Right hindlimb (tissue), 1 donor: ENCODE data around the gene FASTK.

Experiments used
- DNase-seq: peaks from one replicate; pipeline ENCODE4 v3.0.0-alpha.2; 2018

FASTK gene

DNA sequence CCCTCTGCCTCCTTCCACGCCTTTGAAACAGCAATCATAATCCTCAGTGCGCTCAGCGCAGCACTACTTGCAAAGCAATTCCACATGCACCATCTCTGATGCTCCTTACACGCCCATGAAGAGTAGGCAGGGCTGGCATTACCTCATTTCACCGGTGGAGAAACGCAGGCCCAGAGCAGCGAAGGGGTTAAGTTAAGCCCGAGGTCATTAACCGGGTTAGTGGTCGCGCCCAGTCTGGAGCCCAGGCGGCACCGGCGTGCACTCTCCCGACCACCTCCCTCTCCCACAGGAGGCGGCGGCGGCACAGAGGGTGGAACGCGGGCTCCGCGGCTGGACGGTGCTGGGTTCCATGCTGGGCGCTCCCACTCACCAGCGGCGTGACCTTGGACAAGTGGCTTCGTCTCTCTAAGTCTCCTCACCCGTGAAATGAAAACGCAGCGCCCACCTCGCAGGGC is 515 bp downstream of the FASTK start:
- DNase-seq = no peak

DNA sequence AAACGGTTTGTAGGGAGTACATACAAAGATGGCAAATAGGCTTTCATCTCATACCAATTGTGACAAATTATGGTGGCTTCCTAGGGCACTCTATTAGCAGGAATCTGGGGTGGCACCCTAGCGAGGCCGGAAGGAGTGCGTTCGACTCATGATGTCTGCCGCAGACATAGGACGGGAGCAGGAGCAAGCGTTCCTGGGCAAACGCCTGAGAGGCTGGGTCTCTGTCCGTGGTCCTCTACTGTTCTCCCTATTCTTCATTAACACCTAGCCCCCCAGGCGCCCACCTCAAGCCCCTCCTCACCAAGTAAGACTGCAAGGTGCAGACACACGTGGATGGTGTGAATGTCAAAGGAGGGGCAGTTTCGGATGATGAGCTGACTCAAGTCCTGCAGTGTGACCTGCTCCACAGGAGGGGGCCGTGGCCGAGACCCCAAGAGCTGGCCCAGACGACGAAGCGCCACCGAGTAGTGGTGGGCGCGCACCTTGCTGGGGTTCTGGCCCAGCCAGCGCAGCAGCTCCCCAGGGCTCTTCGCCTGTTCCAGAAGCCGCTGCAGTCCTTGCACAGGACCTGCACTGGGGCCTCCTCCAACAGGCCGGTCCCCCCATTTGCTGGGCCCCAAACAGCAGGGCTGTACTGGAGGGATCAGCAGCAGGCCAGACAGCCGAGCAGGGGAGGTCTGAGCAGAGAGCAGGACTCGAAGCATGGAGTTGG is 1.3 kb downstream of the FASTK start:
- DNase-seq = no peak

DNA sequence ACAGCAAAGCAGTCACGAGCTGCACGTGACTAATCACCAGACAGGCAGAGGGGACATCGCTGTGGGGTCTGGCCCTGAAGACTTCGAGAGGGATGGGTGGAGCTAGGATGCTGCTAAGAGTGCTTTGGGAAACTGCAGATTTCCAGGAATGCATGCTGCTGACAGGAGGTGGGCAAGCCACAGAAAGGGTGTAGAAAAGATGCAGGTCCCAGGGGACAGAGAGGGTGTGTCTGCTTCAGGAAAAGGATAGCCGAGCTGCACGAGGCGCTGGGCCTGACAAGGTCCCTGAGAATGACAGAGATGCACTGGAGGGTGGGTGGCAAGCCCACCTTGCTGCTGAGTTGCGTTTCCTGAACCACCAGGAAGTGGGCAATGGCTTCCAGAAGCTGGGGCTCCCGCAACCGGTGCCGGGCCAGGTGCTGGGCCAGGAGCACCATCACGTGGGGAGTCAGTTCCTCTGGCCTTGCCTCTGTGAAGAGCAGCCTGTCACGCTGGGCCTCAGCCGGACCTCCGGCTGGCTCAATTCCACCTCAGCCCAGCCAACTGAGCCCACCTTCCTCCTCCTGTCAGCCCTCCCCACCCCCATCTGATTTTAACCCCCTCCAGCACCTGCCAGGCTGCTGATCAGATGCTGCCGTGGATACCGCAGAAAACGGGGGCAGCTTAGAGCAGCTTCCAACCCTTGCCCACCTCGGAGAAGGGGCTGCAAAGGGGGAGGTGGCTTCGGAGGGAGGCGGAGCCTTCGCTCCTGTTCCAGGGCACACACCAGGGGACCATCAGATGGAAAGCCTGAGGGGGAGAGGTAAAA is 2.2 kb downstream of the FASTK start:
- DNase-seq = no peak

DNA sequence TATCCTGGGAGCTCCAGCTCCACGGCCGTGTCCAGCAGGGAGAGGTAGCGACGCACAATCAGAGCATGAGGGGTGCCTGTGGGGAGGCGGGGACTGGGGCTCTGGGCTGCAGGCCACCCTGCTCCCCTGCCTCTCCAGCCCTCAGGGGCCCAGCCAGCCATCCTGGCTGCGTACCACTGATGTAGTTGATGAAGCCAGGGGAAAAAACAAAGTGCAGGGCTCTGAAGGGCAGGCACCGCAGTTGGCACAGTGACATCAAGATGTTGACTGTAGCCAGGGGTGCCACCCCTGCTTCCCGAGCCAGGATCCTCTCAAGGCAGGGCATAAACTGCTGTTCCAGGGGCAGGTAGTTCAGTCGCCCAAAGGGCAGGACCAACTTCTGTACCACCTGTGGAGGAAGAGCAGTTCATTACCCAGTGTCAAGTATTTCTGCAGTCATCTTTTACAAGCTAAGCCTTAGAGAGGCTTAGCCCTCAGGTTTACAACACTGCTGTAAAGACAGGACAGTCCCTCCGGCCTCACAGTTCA is 2.8 kb downstream of the FASTK start:
- no peak for DNase-seq

GRCh38 chr7:151076863-151077704 is 3.5 kb downstream of the FASTK start:
- DNase-seq = no peak

GRCh38 chr7:151075978-151076426 is 4.6 kb downstream of the FASTK start:
- DNase-seq = no peak

DNA sequence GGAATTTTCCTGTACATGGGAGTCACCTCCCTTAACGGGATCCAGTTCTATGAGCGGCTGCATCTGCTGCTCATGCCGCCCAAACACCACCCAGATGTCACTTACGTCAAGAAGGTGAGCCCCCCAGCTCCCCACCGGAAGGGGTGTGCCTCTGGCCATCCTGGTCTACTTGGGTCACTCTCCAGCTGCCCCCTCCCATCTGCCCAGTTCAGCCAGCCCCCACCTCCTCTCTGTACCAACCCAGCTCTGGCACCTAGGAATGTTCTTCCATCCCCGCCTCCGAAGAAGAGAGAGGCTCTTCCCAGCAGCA is 5.0 kb downstream of the FASTK start:
- DNase-seq = no peak

DNA sequence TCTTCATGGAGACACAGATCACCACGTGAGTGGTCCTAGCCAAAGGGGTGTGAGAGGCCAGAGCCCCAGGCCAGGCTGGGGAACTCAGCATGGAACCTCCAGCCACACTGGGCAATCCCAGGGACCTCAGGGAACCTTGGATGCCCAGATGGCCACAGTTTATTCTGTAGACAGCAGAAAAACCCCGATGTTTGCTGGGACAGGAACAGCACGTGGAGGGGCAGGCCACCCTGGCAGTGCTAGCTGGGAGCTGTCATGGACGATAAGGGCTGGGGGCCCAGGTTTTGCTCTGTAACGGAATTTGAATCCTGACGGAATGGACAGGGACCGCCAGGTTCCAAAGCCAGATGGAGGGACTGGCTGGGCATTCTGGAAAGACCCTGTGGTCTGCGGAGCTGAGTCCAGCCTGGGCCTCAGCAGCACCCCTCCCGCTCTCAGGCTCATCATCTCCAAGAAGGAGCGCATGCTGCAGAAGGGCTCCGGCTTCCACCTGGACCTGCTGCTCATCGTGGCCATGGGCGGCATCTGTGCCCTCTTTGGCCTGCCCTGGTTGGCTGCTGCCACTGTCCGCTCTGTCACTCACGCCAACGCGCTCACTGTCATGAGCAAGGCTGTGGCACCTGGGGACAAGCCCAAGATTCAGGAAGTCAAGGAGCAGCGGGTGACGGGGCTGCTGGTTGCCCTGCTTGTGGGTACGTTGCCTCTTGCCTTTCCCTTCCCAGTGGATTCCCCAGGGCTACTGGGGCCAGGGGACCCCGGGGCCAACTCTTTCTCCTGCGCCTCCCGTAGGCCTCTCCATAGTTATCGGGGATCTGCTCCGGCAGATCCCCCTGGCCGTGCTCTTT is 5.6 kb downstream of the FASTK start:
- DNase-seq = no peak

DNA sequence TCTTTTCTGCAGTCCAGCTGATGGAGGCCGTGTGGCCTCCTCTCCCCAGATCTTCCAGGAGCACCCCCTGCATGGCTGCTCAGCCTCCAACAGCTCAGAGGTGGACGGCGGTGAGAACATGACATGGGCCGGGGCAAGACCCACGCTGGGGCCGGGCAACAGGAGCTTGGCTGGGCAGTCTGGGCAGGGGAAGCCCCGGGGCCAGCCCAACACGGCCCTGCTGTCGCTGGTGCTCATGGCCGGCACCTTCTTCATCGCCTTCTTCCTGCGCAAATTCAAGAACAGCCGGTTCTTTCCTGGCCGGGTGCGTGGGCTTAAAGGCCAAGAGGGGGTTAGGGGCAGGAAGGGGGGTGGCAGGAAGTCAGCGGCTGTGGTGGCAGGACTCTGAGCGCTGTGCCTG is 6.6 kb downstream of the FASTK start:
- DNase-seq = no peak

GRCh38 chr7:151071032-151071866 is 9.4 kb downstream of the FASTK start:
- no peak for DNase-seq

DNA sequence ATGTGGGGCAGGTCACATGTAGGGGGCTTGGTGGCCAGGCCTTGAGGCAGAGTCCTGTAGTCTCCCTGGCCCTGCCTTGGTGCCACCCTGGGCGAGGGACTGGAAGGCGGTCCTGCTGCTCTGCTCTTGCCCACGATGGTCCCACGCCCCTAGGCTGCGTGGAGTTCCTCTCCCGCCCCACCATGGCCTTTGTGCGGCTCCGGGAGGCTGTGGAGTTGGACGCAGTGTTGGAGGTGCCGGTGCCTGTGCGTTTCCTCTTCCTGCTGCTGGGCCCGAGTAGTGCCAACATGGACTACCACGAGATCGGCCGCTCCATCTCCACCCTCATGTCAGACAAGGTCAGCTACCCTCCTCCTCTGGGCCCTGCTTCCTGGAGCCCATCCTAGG is 10.0 kb downstream of the FASTK start:
- DNase-seq = no peak

GRCh38 chr7:151069841-151070573 is 10.6 kb downstream of the FASTK start:
- no peak for DNase-seq

DNA sequence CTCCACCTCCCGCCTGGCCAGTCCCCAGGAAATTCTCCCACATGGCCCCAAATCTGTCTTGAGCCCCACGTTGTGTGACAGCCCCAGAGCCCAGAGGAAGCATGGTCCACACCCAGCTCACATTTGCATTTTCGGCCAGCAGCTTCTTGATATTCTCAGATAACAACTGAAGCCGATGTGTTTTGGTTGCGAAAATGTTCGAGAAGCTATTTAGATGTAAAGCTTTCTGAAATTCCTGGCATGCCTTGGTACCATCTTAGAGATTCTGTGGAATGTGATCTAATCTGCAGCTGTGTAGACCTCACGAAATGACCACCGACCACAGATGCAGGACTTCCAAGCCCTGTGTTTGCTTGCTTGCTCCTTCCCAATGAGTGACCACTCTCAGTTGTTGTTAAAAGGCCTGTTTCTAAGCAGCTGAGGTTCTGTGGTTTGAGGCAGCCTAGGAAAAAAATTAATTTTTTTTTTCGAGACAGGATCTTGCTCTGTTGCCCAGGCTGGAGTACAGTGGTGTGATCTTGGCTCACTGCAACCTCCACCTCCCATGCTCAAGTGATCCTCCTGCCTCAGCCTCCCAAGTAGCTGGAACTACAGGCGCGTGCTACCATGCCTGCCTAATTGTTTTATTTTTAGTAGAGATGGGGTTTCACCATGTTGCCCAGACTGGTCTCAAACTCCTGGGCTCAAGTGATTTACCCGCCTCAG is 12.4 kb downstream of the FASTK start:
- DNase-seq = no peak

DNA sequence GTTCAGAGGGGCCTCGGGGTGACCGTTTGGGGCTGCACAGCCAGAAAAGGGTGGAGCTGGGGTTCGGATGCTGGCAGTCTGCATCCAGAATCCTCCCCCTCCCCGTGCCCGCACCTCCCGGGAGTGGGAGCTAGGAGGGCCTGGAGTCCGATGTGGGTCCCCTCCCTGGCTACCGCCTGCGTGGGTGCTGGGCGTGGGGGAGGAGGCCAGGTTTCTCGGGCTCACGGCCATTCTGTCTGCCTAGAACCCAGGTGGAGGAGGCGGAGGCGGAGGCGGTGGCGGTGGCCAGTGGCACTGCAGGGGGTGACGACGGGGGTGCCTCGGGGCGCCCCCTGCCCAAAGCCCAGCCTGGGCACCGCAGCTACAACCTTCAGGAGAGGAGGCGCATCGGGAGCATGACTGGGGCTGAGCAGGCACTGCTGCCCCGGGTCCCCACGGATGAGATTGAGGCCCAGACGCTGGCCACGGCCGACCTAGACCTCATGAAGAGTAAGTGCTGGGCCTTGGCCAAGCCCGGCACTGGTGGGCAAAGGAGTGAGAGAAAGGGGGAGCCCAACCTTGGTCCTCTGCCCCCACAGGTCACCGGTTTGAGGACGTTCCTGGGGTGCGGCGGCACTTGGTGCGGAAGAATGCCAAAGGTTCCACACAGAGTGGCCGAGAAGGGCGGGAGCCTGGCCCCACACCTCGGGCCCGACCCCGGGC is 14.2 kb downstream of the FASTK start:
- DNase-seq = no peak

DNA sequence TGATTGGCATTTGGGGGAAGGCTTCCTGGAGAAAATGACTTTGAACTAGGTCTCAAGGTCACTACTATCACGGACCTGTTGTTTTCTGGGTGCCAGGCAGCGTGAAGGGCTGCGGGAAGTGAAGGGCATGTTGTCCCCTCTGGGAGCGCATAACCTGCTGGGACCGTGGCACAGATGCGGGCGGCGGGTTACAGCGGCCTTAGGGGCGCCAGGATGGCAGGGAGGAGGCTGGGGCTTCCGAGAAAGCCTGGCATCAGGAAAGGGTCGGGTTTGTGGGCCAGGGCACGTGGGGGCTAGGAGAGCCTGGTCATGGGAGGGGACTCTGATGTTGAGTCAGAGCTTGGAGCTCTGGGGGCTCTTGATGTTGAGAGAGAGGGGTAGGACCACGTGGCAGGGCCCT is 15.1 kb downstream of the FASTK start:
- no peak for DNase-seq

GRCh38 chr7:151064993-151065392 is 15.6 kb downstream of the FASTK start:
- no peak for DNase-seq

DNA sequence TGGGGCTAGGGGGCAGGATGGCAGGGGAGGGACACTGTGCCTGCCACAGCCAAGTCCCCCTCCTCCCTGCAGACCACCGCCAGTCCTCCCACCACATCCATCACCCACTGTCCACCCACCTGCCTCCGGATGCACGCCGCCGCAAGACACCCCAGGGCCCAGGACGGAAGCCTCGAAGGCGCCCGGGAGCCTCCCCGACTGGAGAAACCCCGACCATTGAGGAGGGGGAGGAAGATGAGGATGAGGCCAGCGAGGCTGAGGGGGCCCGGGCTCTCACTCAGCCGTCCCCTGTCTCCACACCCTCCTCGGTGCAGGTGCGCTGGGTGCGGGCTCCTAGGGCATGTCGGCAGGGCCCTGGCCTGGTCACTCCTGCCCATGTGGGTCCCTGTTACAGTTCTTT is 16.2 kb downstream of the FASTK start:
- DNase-seq = no peak

DNA sequence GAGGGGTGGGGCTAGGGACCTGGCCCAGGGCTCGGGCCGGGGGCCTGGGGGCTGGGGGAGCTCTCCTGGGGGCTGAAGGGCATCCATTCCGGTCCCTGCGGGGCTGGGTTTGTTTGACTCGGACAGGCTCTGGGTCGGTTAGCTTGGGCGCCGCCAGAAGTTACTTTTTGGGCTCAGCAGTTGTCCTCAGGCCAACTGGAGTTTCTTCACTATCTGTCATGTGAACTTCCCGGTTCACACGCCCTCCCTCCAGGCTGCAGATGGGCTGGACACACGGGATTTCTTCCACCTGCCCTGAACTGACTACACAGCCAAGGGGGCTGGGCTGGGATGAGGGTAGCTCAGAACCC is 17.4 kb downstream of the FASTK start:
- DNase-seq = no peak

GRCh38 chr7:151062399-151063211 is 18.0 kb downstream of the FASTK start:
- peak; percentile 57 for DNase-seq
